ENCODE results near the gene TECTB.

TECTB gene

DNA sequence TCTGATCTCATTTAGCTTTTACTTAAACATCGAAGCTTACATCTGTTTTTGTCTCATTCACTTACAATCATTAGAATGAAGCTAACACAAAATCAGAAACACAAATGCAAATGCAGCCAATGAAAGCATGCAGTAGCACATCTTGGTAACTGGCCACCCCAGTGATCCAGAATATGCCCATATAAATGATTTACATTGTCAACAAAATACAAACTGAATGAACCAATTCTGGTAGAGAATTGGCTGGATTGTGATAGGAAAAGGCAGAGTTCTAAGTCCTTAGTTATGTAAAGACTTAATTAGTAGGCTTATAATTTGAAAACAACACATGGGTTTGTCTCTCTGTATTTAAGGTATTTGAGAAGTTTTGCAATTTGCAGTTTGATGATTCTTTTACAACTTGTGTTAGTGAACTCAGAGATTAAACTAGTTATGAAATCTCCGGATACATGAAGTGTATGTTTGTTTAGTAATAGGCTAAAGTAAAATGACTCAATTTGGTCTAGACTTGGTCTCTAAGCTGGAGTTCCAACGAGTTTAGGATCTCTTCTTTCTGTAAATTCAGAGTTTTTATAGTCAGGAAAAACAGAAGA, 21.2 kb downstream of the TECTB start:
- H3K9me3 ChIP-seq (ENCODE audit: control insufficient read depth, insufficient read depth, low read length): no peaks in the 10 kb centered on the region
- no peak overlapping the region for H3K4me2 ChIP-seq (ENCODE audit: low read length)
- H3K27ac ChIP-seq (ENCODE audit: low read depth, low read length): no peak overlapping the region
- no peaks in the 10 kb centered on the region for H3K36me3 ChIP-seq (ENCODE audit: control insufficient read depth, low read length)
- H4K20me1 ChIP-seq (ENCODE audit: control insufficient read depth, insufficient read depth, low read depth, low read length): no peaks in the 10 kb centered on the region
- no peaks in the 10 kb centered on the region for H3K79me2 ChIP-seq (ENCODE audit: control insufficient read depth, low read length)
- no peak for TF ChIP-seq EZH2phosphoT487 (IDR thresholded peaks at IDR 0.05; ENCODE audit: borderline replicate concordance, low read length)
- TF ChIP-seq, protein P1, sequence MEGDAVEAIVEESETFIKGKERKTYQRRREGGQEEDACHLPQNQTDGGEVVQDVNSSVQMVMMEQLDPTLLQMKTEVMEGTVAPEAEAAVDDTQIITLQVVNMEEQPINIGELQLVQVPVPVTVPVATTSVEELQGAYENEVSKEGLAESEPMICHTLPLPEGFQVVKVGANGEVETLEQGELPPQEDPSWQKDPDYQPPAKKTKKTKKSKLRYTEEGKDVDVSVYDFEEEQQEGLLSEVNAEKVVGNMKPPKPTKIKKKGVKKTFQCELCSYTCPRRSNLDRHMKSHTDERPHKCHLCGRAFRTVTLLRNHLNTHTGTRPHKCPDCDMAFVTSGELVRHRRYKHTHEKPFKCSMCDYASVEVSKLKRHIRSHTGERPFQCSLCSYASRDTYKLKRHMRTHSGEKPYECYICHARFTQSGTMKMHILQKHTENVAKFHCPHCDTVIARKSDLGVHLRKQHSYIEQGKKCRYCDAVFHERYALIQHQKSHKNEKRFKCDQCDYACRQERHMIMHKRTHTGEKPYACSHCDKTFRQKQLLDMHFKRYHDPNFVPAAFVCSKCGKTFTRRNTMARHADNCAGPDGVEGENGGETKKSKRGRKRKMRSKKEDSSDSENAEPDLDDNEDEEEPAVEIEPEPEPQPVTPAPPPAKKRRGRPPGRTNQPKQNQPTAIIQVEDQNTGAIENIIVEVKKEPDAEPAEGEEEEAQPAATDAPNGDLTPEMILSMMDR (IDR thresholded peaks at IDR 0.05; ENCODE audit: low read depth, low read length, poor library complexity, severe bottlenecking): no peak
- H3F3A ChIP-seq (ENCODE audit: control insufficient read depth, insufficient read depth): no peaks in the 10 kb centered on the region
- H3K4me3 ChIP-seq (ENCODE audit: low read length): no peak overlapping the region
- H3K27me3 ChIP-seq (ENCODE audit: control insufficient read depth, low read length): peaks cover 13% of the 10 kb centered on the region
- no peaks in the 10 kb centered on the region for H3K9me2 ChIP-seq (replicated peaks; ENCODE audit: control insufficient read depth, low read length)
- H3K4me1 ChIP-seq (ENCODE audit: control insufficient read depth, low read length): no peaks in the 10 kb centered on the region

DNA sequence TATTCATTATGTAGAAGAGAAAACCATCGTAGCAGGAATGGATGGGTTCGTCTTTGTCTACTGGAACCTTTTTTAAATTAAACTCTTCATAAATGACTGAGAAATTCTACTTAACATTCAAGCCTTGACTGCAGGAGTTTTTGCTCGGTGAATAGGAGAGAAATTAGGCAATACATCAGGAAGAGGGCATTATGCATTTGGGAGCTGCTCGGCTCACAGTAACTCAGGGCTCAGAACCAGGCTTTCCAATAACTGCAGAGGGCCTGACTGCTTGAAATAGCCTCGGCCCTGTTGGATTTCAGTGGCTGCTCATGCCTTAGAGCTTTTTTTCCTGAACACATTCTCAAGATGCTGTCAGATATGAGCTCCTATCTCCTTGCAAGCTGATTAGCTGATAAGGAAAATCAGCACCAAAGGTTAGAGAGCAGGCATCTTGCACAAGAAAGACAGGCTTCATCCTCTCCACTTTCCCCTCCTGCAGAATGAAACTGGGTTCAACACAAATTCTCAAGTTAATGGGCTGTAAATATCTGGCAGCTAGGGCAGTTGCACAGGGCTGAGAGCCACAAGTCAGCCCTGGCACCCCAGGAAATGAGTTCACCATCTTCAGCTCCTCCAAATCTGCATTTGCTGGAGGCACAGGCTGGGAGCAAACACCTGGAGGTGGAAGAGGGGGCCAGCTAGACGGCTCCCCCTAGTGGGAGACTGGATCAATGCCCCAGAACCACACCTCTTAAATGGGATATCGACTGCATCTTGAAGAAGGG, 24.3 kb downstream of the TECTB start:
- Histone ChIP-seq H4K20me1 (ENCODE audit: control insufficient read depth, insufficient read depth, low read depth, low read length) (no peaks in the 10 kb centered on the region), H3K79me2 (ENCODE audit: control insufficient read depth, low read length) (no peaks in the 10 kb centered on the region), H3K4me3 (ENCODE audit: low read length) (no peak overlapping the region), H3K27ac (ENCODE audit: low read depth, low read length) (no peak overlapping the region), H3K27me3 (ENCODE audit: control insufficient read depth, low read length) (peaks cover 13% of the 10 kb centered on the region), H3K9me3 (ENCODE audit: control insufficient read depth, insufficient read depth, low read length) (no peaks in the 10 kb centered on the region), H3K4me1 (ENCODE audit: control insufficient read depth, low read length) (no peaks in the 10 kb centered on the region), H3K9me2 (replicated peaks; ENCODE audit: control insufficient read depth, low read length) (no peaks in the 10 kb centered on the region), H3K36me3 (ENCODE audit: control insufficient read depth, low read length) (no peaks in the 10 kb centered on the region), H3K4me2 (ENCODE audit: low read length) (no peak overlapping the region), H3F3A (ENCODE audit: control insufficient read depth, insufficient read depth) (no peaks in the 10 kb centered on the region)
- TF ChIP-seq, protein P1 (IDR thresholded peaks at IDR 0.05; ENCODE audit: low read depth, low read length, poor library complexity, severe bottlenecking): peak; percentile 80
- TF ChIP-seq EZH2phosphoT487 (IDR thresholded peaks at IDR 0.05; ENCODE audit: borderline replicate concordance, low read length): no peak

DNA sequence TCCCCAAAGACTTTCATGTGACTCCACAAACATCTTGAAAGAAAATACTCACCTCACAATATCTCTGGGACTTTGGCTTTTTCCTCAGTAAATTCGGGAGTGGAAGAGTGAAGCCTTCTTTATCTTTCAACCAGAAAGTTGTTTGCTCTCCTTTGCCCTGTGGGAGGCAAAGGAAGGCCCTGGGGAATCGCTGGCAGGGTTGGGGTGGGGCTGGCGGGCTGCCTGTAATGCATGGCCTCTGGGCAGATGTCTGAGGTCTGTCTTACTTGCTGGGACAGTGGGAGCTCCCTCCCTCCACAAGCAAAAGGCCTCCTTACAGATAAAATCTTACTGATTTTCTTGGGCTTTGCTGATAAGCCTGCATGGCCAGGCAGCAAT, 24.9 kb downstream of the TECTB start:
- TF ChIP-seq, protein P1 (IDR thresholded peaks at IDR 0.05; ENCODE audit: low read depth, low read length, poor library complexity, severe bottlenecking): no peak
- TF ChIP-seq EZH2phosphoT487 (IDR thresholded peaks at IDR 0.05; ENCODE audit: borderline replicate concordance, low read length): no peak
- Histone ChIP-seq H3K4me1 (ENCODE audit: control insufficient read depth, low read length) (no peaks in the 10 kb centered on the region), H3K27ac (ENCODE audit: low read depth, low read length) (no peak overlapping the region), H4K20me1 (ENCODE audit: control insufficient read depth, insufficient read depth, low read depth, low read length) (no peaks in the 10 kb centered on the region), H3K9me3 (ENCODE audit: control insufficient read depth, insufficient read depth, low read length) (no peaks in the 10 kb centered on the region), H3K4me3 (ENCODE audit: low read length) (no peak overlapping the region), H3K36me3 (ENCODE audit: control insufficient read depth, low read length) (no peaks in the 10 kb centered on the region), H3K27me3 (ENCODE audit: control insufficient read depth, low read length) (peaks cover 13% of the 10 kb centered on the region), H3K4me2 (ENCODE audit: low read length) (no peak overlapping the region), H3K9me2 (replicated peaks; ENCODE audit: control insufficient read depth, low read length) (no peaks in the 10 kb centered on the region), H3K79me2 (ENCODE audit: control insufficient read depth, low read length) (no peaks in the 10 kb centered on the region), H3F3A (ENCODE audit: control insufficient read depth, insufficient read depth) (no peaks in the 10 kb centered on the region)
